ENCODE measurements around the gene CORO1C. TPM values are rescaled to one million over a fixed set of nuclear protein-coding genes. Genes with fewer than 3 reads are reported as not detected.

The CORO1C gene
- polyA plus RNA-seq, 1 of the 3 experiments (the other 2 are of a cell fraction) = 150 TPM

DNA sequence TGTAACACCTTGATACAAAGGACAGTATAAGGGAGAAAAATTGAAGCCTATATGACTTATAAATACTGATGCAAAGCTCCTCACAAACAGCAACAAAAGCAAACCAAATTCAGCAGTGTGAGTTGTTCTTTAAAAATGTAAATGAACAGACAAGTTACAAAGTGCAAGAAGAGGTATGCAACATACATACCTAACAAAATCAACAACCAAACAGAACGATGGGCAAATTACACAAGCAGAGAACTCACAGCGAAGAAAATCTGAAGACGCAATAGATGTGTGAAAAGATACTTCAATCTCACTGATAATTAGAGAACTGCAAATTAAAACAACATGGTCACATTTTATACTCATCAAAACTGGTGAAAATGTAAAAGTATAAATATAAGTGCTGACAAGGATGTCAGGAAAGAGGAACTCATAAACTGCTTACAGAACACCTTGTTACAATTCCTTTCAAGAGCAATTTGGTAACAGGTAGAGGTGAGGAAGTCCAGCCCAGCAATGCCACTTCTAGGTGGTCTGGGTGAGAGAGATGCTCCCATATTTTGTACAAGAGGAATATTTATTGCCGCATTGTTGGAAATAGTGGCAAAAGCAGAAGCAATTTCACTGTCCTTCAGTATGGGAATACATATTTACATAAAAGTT, 47.3 kb downstream of the CORO1C start:
- peak overlapping the region in 1 of 2 experiments; percentile 14; a peak in 2 of 4 replicates for H3K27ac ChIP-seq (ENCODE audit: low read depth in 2 of 2, low read length in 1 of 2)
- no peaks in the 10 kb centered on the region for H3K9me2 ChIP-seq
- H3K36me3 ChIP-seq (replicated peaks in 1 of 2; ENCODE audit: control insufficient read depth in 1 of 2, insufficient read depth in 2 of 2, low read length in 1 of 2) = peaks cover 9 to 35% of the 10 kb centered on the region in 2 experiments
- POLR2A ChIA-PET = interaction anchor here (0.6 kb wide), 1 partner anchor 12 kb away, joined by 3 read pairs; no protein-coding TSS in a partner anchor
- peaks cover 55% of the 10 kb centered on the region for H3F3A ChIP-seq (replicated peaks; ENCODE audit: insufficient read depth)
- H3K27me3 ChIP-seq (ENCODE audit: insufficient read depth) = no peaks in the 10 kb centered on the region
- H3K4me3 ChIP-seq (ENCODE audit: low read depth in 2 of 2, low read length in 1 of 2) = no peak overlapping the region
- H2AFZ ChIP-seq (ENCODE audit: low read depth) = no peak overlapping the region
- peaks cover 18 to 53% of the 10 kb centered on the region in 2 experiments; a peak in 3 of 4 replicates for H3K4me1 ChIP-seq (ENCODE audit: control insufficient read depth in 1 of 2, insufficient read depth in 2 of 2, low read depth in 1 of 2, low read length in 1 of 2)
- H3K9me3 ChIP-seq = no peaks in the 10 kb centered on the region
- H4K20me1 ChIP-seq (ENCODE audit: insufficient read depth) = peaks cover 72% of the 10 kb centered on the region
- no peak for TF ChIP-seq RCOR1 (IDR thresholded peaks at IDR 0.05; ENCODE audit: low read length)
- TF ChIP-seq, protein P1, sequence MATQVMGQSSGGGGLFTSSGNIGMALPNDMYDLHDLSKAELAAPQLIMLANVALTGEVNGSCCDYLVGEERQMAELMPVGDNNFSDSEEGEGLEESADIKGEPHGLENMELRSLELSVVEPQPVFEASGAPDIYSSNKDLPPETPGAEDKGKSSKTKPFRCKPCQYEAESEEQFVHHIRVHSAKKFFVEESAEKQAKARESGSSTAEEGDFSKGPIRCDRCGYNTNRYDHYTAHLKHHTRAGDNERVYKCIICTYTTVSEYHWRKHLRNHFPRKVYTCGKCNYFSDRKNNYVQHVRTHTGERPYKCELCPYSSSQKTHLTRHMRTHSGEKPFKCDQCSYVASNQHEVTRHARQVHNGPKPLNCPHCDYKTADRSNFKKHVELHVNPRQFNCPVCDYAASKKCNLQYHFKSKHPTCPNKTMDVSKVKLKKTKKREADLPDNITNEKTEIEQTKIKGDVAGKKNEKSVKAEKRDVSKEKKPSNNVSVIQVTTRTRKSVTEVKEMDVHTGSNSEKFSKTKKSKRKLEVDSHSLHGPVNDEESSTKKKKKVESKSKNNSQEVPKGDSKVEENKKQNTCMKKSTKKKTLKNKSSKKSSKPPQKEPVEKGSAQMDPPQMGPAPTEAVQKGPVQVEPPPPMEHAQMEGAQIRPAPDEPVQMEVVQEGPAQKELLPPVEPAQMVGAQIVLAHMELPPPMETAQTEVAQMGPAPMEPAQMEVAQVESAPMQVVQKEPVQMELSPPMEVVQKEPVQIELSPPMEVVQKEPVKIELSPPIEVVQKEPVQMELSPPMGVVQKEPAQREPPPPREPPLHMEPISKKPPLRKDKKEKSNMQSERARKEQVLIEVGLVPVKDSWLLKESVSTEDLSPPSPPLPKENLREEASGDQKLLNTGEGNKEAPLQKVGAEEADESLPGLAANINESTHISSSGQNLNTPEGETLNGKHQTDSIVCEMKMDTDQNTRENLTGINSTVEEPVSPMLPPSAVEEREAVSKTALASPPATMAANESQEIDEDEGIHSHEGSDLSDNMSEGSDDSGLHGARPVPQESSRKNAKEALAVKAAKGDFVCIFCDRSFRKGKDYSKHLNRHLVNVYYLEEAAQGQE (IDR thresholded peaks at IDR 0.05; ENCODE audit: low read depth, low read length) = no peak
- TF ChIP-seq POLR2AphosphoS5 (IDR thresholded peaks at IDR 0.05; ENCODE audit: low read depth, low read length) = no peak
- no peak for TF ChIP-seq MEF2A (IDR thresholded peaks at IDR 0.05; ENCODE audit: borderline replicate concordance, low read depth)
- no peak for TF ChIP-seq RXRA (IDR thresholded peaks at IDR 0.05; ENCODE audit: borderline replicate concordance, low read depth)
- no peak for TF ChIP-seq TEAD4 (IDR thresholded peaks at IDR 0.05; ENCODE audit: borderline replicate concordance, insufficient read depth)
- TF ChIP-seq FOSL2 (IDR thresholded peaks at IDR 0.05; ENCODE audit: borderline replicate concordance, low read depth) = no peak
- TF ChIP-seq GABPA (IDR thresholded peaks at IDR 0.05; ENCODE audit: low read depth) = no peak
- no peak for TF ChIP-seq NFIC (IDR thresholded peaks at IDR 0.05; ENCODE audit: borderline replicate concordance)
- TF ChIP-seq, protein P2, sequence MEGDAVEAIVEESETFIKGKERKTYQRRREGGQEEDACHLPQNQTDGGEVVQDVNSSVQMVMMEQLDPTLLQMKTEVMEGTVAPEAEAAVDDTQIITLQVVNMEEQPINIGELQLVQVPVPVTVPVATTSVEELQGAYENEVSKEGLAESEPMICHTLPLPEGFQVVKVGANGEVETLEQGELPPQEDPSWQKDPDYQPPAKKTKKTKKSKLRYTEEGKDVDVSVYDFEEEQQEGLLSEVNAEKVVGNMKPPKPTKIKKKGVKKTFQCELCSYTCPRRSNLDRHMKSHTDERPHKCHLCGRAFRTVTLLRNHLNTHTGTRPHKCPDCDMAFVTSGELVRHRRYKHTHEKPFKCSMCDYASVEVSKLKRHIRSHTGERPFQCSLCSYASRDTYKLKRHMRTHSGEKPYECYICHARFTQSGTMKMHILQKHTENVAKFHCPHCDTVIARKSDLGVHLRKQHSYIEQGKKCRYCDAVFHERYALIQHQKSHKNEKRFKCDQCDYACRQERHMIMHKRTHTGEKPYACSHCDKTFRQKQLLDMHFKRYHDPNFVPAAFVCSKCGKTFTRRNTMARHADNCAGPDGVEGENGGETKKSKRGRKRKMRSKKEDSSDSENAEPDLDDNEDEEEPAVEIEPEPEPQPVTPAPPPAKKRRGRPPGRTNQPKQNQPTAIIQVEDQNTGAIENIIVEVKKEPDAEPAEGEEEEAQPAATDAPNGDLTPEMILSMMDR (IDR thresholded peaks at IDR 0.05) = no peak
- TF ChIP-seq, protein P3, sequence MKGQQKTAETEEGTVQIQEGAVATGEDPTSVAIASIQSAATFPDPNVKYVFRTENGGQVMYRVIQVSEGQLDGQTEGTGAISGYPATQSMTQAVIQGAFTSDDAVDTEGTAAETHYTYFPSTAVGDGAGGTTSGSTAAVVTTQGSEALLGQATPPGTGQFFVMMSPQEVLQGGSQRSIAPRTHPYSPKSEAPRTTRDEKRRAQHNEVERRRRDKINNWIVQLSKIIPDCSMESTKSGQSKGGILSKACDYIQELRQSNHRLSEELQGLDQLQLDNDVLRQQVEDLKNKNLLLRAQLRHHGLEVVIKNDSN (IDR thresholded peaks at IDR 0.05; ENCODE audit: borderline replicate concordance, low read depth) = no peak
- TF ChIP-seq YY1 (IDR thresholded peaks at IDR 0.05; ENCODE audit: low read depth) = no peak
- TF ChIP-seq, protein P4, sequence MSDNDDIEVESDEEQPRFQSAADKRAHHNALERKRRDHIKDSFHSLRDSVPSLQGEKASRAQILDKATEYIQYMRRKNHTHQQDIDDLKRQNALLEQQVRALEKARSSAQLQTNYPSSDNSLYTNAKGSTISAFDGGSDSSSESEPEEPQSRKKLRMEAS (IDR thresholded peaks at IDR 0.05; ENCODE audit: low read depth) = no peak
- TF ChIP-seq FOXM1 (IDR thresholded peaks at IDR 0.05; ENCODE audit: low read depth) = no peak
- TF ChIP-seq RFX5 (IDR thresholded peaks at IDR 0.05; ENCODE audit: low read length) = no peak
- TF ChIP-seq, protein P5, sequence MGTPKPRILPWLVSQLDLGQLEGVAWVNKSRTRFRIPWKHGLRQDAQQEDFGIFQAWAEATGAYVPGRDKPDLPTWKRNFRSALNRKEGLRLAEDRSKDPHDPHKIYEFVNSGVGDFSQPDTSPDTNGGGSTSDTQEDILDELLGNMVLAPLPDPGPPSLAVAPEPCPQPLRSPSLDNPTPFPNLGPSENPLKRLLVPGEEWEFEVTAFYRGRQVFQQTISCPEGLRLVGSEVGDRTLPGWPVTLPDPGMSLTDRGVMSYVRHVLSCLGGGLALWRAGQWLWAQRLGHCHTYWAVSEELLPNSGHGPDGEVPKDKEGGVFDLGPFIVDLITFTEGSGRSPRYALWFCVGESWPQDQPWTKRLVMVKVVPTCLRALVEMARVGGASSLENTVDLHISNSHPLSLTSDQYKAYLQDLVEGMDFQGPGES (IDR thresholded peaks at IDR 0.05; ENCODE audit: low read depth, low read length) = no peak
- TF ChIP-seq, protein P6, sequence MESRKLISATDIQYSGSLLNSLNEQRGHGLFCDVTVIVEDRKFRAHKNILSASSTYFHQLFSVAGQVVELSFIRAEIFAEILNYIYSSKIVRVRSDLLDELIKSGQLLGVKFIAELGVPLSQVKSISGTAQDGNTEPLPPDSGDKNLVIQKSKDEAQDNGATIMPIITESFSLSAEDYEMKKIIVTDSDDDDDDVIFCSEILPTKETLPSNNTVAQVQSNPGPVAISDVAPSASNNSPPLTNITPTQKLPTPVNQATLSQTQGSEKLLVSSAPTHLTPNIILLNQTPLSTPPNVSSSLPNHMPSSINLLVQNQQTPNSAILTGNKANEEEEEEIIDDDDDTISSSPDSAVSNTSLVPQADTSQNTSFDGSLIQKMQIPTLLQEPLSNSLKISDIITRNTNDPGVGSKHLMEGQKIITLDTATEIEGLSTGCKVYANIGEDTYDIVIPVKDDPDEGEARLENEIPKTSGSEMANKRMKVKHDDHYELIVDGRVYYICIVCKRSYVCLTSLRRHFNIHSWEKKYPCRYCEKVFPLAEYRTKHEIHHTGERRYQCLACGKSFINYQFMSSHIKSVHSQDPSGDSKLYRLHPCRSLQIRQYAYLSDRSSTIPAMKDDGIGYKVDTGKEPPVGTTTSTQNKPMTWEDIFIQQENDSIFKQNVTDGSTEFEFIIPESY (IDR thresholded peaks at IDR 0.05; ENCODE audit: borderline replicate concordance, low read depth) = no peak
- TF ChIP-seq, protein P7, sequence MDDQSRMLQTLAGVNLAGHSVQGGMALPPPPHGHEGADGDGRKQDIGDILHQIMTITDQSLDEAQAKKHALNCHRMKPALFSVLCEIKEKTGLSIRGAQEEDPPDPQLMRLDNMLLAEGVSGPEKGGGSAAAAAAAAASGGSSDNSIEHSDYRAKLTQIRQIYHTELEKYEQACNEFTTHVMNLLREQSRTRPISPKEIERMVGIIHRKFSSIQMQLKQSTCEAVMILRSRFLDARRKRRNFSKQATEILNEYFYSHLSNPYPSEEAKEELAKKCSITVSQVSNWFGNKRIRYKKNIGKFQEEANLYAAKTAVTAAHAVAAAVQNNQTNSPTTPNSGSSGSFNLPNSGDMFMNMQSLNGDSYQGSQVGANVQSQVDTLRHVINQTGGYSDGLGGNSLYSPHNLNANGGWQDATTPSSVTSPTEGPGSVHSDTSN (IDR thresholded peaks at IDR 0.05) = no peak
- no peak for TF ChIP-seq SIN3A (IDR thresholded peaks at IDR 0.05; ENCODE audit: borderline replicate concordance, low read depth, low read length)
- no peak for TF ChIP-seq FOXJ3 (CRISPR knock-in tag; IDR thresholded peaks at IDR 0.05)
- no peak overlapping the region for H3K4me2 ChIP-seq
- CTCF ChIA-PET = interaction anchor here (1.2 to 1.6 kb wide), 2 partner anchors 20 to 119 kb away, joined by 3 read pairs; no protein-coding TSS in a partner anchor
- no peak overlapping the region for H3K9ac ChIP-seq
- DNase-seq = no peak
- H3K79me2 ChIP-seq (ENCODE audit: insufficient read depth) = peaks cover 100% of the 10 kb centered on the region
- 75% methylated on average over 4 of the region's 4 CpGs for WGBS (ENCODE audit: low lambda C conversion rate)
